ENCODE data around the gene CARS2. TPM values are rescaled to one million over a fixed set of nuclear protein-coding genes. Genes with fewer than 3 reads are reported as not detected.
"Not testable (repeated sequence)": the region's sequence is repeated elsewhere in the genome, so short reads cannot be mapped to it uniquely, and the experiment has no call there.

The CARS2 gene
- 10 to 100 TPM; 43.7 to 46.9 TPM for total RNA-seq
- long read RNA-seq, donor 1, transcript CARS2-201 (15 exons, 1,879 nt): major isoform, 27 of 37 reads
- long read RNA-seq, donor 1, partial matches to known transcripts: 3 of 37 reads
- long read RNA-seq, donor 1, other reads (novel, unspliced or antisense): 4 of 37 reads
- long read RNA-seq, donor 2, partial matches to known transcripts: 5 of 15 reads
- long read RNA-seq, donor 2, other reads (novel, unspliced or antisense): 6 of 15 reads

GRCh38 chr13:110705826-110706569 is at the start of gene CARS2:
CARS2 (minus strand) TSS chr13:110706116; CDS start chr13:110706093, 23 bp downstream.
- intact Hi-C loops (cut with DNase I): no loop called here

GRCh38 chr13:110748271-110748670 is 42.4 kb upstream of the CARS2 start:
- no peak for DNase-seq (ENCODE audit: low spot score)
- intact Hi-C loops (cut with DNase I): no loop called here

More at GRCh38 chr13:110705826-110706569, at the start of gene CARS2:
- peak; percentile 98 for DNase-seq (ENCODE audit: low spot score)

- DNase-seq (ENCODE audit: low spot score): no peak
- intact Hi-C loops (cut with DNase I): no loop called here
Observed at GRCh38 chr13:110746438-110746837, 40.5 kb upstream of the CARS2 start.

GRCh38 chr13:110743687-110744086 is 37.8 kb upstream of the CARS2 start:
- no peak for DNase-seq (ENCODE audit: low spot score)
- intact Hi-C loops (cut with DNase I): no loop called here

- intact Hi-C loops (cut with DNase I): no loop called here
Observed at GRCh38 chr13:110737555-110737954, 31.6 kb upstream of the CARS2 start.

GRCh38 chr13:110734561-110734960 is 28.6 kb upstream of the CARS2 start:
- no peak for DNase-seq (ENCODE audit: low spot score)
- intact Hi-C loops (cut with DNase I): no loop called here

More at GRCh38 chr13:110737555-110737954, 31.6 kb upstream of the CARS2 start:
- DNase-seq (ENCODE audit: low spot score): no peak

- intact Hi-C loops (cut with DNase I): no loop called here
Observed at GRCh38 chr13:110731072-110731471, 25.2 kb upstream of the CARS2 start.

GRCh38 chr13:110726726-110727125 is 20.8 kb upstream of the CARS2 start:
- DNase-seq (ENCODE audit: low spot score): no peak
- intact Hi-C loops (cut with DNase I): loop anchor here in 1 of 2 donors (10.0 kb wide), 1 partner anchor 88 kb away; no protein-coding TSS in a partner anchor

More at GRCh38 chr13:110731072-110731471, 25.2 kb upstream of the CARS2 start:
- DNase-seq (ENCODE audit: low spot score): no peak

GRCh38 chr13:110726153-110726552 is 20.2 kb upstream of the CARS2 start:
- DNase-seq (ENCODE audit: low spot score): not testable (repeated sequence)
- intact Hi-C loops (cut with DNase I): loop anchor here in 1 of 2 donors (10.0 kb wide), 1 partner anchor 89 kb away; no protein-coding TSS in a partner anchor

GRCh38 chr13:110723598-110723997 is 17.7 kb upstream of the CARS2 start:
- DNase-seq (ENCODE audit: low spot score): no peak

GRCh38 chr13:110722971-110723370 is 17.1 kb upstream of the CARS2 start:
- intact Hi-C loops (cut with DNase I): loop anchor here in 1 of 2 donors (10.0 kb wide), 1 partner anchor 92 kb away; no protein-coding TSS in a partner anchor
- no peak for DNase-seq (ENCODE audit: low spot score)

More at GRCh38 chr13:110723598-110723997, 17.7 kb upstream of the CARS2 start:
- intact Hi-C loops (cut with DNase I): loop anchor here in 1 of 2 donors (10.0 kb wide), 1 partner anchor 91 kb away; no protein-coding TSS in a partner anchor

- intact Hi-C loops (cut with DNase I): loop anchor here in 1 of 2 donors (10.0 kb wide), 2 partner anchors 96 to 196 kb away; partner anchors contain the start of gene ANKRD10
- DNase-seq (ENCODE audit: low spot score): peak; percentile 76
Observed at GRCh38 chr13:110719036-110719710, 13.3 kb upstream of the CARS2 start.

- intact Hi-C loops (cut with DNase I): loop anchor here in 1 of 2 donors (10.0 kb wide), 2 partner anchors 99 to 199 kb away; partner anchors contain the start of gene ANKRD10
- DNase-seq (ENCODE audit: low spot score): peak; percentile 82
Observed at GRCh38 chr13:110716247-110716515, 10.3 kb upstream of the CARS2 start.

- intact Hi-C loops (cut with DNase I): loop anchor here in 1 of 2 donors (10.0 kb wide), 2 partner anchors 99 to 199 kb away; partner anchors contain the start of gene ANKRD10
- DNase-seq (ENCODE audit: low spot score): peak; percentile 99
Observed at GRCh38 chr13:110715395-110716246, 9.7 kb upstream of the CARS2 start.

GRCh38 chr13:110714797-110715394 is 9.0 kb upstream of the CARS2 start:
- intact Hi-C loops (cut with DNase I): loop anchor here in 1 of 2 donors (10.0 kb wide), 2 partner anchors 100 to 200 kb away; partner anchors contain the start of gene ANKRD10
- DNase-seq (ENCODE audit: low spot score): peak; percentile 88

GRCh38 chr13:110713981-110714796 is 8.3 kb upstream of the CARS2 start:
- intact Hi-C loops (cut with DNase I): loop anchor here in 1 of 2 donors (10.0 kb wide), 2 partner anchors 101 to 201 kb away; partner anchors contain the start of gene ANKRD10

GRCh38 chr13:110713642-110713952 is 7.7 kb upstream of the CARS2 start, which contains the start of gene ING1:
ING1 (plus strand) TSS chr13:110713700; CDS start chr13:110714150, 450 bp downstream.
- intact Hi-C loops (cut with DNase I): loop anchor here in 1 of 2 donors (10.0 kb wide), 2 partner anchors 101 to 201 kb away; partner anchors contain the start of gene ANKRD10
- no peak for DNase-seq (ENCODE audit: low spot score)

More at GRCh38 chr13:110713981-110714796, 8.3 kb upstream of the CARS2 start:
- peak; percentile 85 for DNase-seq (ENCODE audit: low spot score)
